Stimulated activated CD8-positive, alpha-beta memory T cell treated with anti-CD3 and anti-CD28 coated beads, Interleukin-4, amount 100 ng/mL, for 48 hours (primary cell): ENCODE measurements around the gene DIP2A.
"Not testable (repeated sequence)": the region's sequence is repeated elsewhere in the genome, so short reads cannot be mapped to it uniquely, and the experiment has no call there.

Experiments used
- DNase-seq: peaks from one replicate; pipeline ENCODE4 v3.0.0-alpha.2; 2020

Gene DIP2A

GRCh38 chr21:46425041-46425440, 33.6 kb upstream of the DIP2A start:
- peak; percentile 42 for DNase-seq

GRCh38 chr21:46425571-46425970, 33.1 kb upstream of the DIP2A start:
- peak; percentile 79 for DNase-seq

GRCh38 chr21:46426313-46427046, 32.2 kb upstream of the DIP2A start:
- DNase-seq = no peak

- DNase-seq = no peak
These were observed 31.2 kb upstream of the DIP2A start for GRCh38 chr21:46427516-46427915.

GRCh38 chr21:46428286-46428685, 30.4 kb upstream of the DIP2A start:
- no peak for DNase-seq

- no peak for DNase-seq
These were observed 29.5 kb upstream of the DIP2A start for GRCh38 chr21:46428987-46429710.

- DNase-seq = no peak
These were observed 28.7 kb upstream of the DIP2A start for GRCh38 chr21:46429754-46430681.

- no peak for DNase-seq
These were observed 27.2 kb upstream of the DIP2A start for GRCh38 chr21:46431448-46431847.

GRCh38 chr21:46431884-46432488, 26.7 kb upstream of the DIP2A start:
- DNase-seq = no peak

GRCh38 chr21:46433116-46433515, 25.6 kb upstream of the DIP2A start:
- DNase-seq = not testable (repeated sequence)

GRCh38 chr21:46434322-46434958, 24.3 kb upstream of the DIP2A start:
- DNase-seq = no peak

GRCh38 chr21:46435786-46436227, 22.9 kb upstream of the DIP2A start:
- no peak for DNase-seq

GRCh38 chr21:46436621-46437020, 22.1 kb upstream of the DIP2A start:
- no peak for DNase-seq

- DNase-seq = no peak
These were observed 21.6 kb upstream of the DIP2A start for GRCh38 chr21:46437096-46437498.

GRCh38 chr21:46437511-46437910, 21.2 kb upstream of the DIP2A start:
- no peak for DNase-seq

- no peak for DNase-seq
These were observed 20.4 kb upstream of the DIP2A start for GRCh38 chr21:46438241-46438640.

GRCh38 chr21:46439906-46440305, 18.8 kb upstream of the DIP2A start:
- DNase-seq = no peak

GRCh38 chr21:46441331-46441730, 17.4 kb upstream of the DIP2A start:
- no peak for DNase-seq

- DNase-seq = no peak
These were observed 16.7 kb upstream of the DIP2A start for GRCh38 chr21:46441961-46442498.

- no peak for DNase-seq
These were observed 15.8 kb upstream of the DIP2A start for GRCh38 chr21:46442938-46443337.

GRCh38 chr21:46443910-46444309, 14.8 kb upstream of the DIP2A start:
- DNase-seq = no peak

GRCh38 chr21:46448108-46448507, 10.6 kb upstream of the DIP2A start:
- no peak for DNase-seq
